Mesendoderm (in vitro differentiated cells): Measurements from ENCODE around the gene PIN1.

Source experiments
- DNase-seq: peaks from one replicate; pipeline ENCODE4 v3.0.0; 2013
- H2AK5ac ChIP-seq: 2 replicates; pipeline ENCODE4 v1.6.1; 2013; ENCODE audit warnings: low read length, inconsistent platforms
- H2BK120ac ChIP-seq: 2 replicates; pipeline ENCODE4 v1.6.1; 2013; ENCODE audit warnings: low read depth, mild to moderate bottlenecking, low read length, moderate library complexity, mixed read lengths
- H2BK15ac ChIP-seq: replicated peaks from 2 replicates; pipeline ENCODE4 v1.6.1; 2013; ENCODE audit warnings: low read depth, mild to moderate bottlenecking, moderate library complexity
- H2BK5ac ChIP-seq: 2 replicates; pipeline ENCODE4 v1.6.1; 2013; ENCODE audit warnings: low read length, inconsistent platforms
- H3K18ac ChIP-seq: 2 replicates; pipeline ENCODE4 v1.6.1; 2013; ENCODE audit warnings: mild to moderate bottlenecking, low read length, mixed read lengths
- H3K23ac ChIP-seq: one replicate; pipeline ENCODE4 v1.6.1; 2013; ENCODE audit warnings: low read length
- H3K27ac ChIP-seq: 2 replicates; pipeline ENCODE4 v1.5.1; 2013; ENCODE audit warnings: low read depth, mild to moderate bottlenecking, inconsistent platforms, low read length, moderate library complexity
- H3K27me3 ChIP-seq: 2 replicates; pipeline ENCODE4 v1.6.1; 2013; ENCODE audit warnings: low read length, control low read depth, mild to moderate bottlenecking, inconsistent platforms; ENCODE audit not compliant: insufficient read depth, poor library complexity
- H3K36me3 ChIP-seq: 2 replicates; pipeline ENCODE4 v1.6.1; 2013; ENCODE audit warnings: low read length, inconsistent platforms; ENCODE audit not compliant: control insufficient read depth, insufficient read depth
- H3K4ac ChIP-seq: one replicate; pipeline ENCODE4 v1.6.1; 2013; ENCODE audit warnings: low read depth, mild to moderate bottlenecking, low read length, moderate library complexity
- H3K4me1 ChIP-seq: 2 replicates; pipeline ENCODE4 v1.6.1; 2013; ENCODE audit warnings: low read depth, low read length, inconsistent platforms; ENCODE audit not compliant: control insufficient read depth
- H3K4me2 ChIP-seq: 2 replicates; pipeline ENCODE4 v1.6.1; 2013; ENCODE audit warnings: low read length
- H3K4me3 ChIP-seq: 2 replicates; pipeline ENCODE4 v1.5.1; 2013; ENCODE audit warnings: mild to moderate bottlenecking, low read length
- H3K56ac ChIP-seq: one replicate; pipeline ENCODE4 v1.6.1; 2013; ENCODE audit warnings: low read length
- H3K79me1 ChIP-seq: 2 replicates; pipeline ENCODE4 v1.6.1; 2013; ENCODE audit warnings: low read length, inconsistent platforms
- H3K79me2 ChIP-seq: 2 replicates; pipeline ENCODE4 v1.6.1; 2013; ENCODE audit warnings: mild to moderate bottlenecking, low read length; ENCODE audit not compliant: control insufficient read depth, insufficient read depth
- H3K9ac ChIP-seq: 2 replicates; pipeline ENCODE4 v1.6.1; 2013; ENCODE audit warnings: low read length, inconsistent platforms
- H4K5ac ChIP-seq: one replicate; pipeline ENCODE4 v1.6.1; 2013; ENCODE audit warnings: low read length
- H4K8ac ChIP-seq: one replicate; pipeline ENCODE4 v1.6.1; 2013; ENCODE audit warnings: low read depth, mild to moderate bottlenecking, control low read depth, low read length, moderate library complexity
- WGBS: extraction: QIAGEN DNeasy Blood & Tissue Kit; methylation state at CpG from one replicate; pipeline ENCODE4 v1.1.7; 2013; ENCODE audit warnings: low lambda C conversion rate, missing lambda C conversion rate; ENCODE audit not compliant: insufficient coverage; ENCODE audit errors: extremely low coverage; 5-methylcytosine and 5-hydroxymethylcytosine counted together

Gene PIN1

GRCh38 chr19:9877780-9878510, 42.8 kb downstream of the PIN1 start:
- Histone ChIP-seq H3K36me3 (no peaks in the 10 kb centered on the region), H3K4ac (no peak overlapping the region), H3K4me1 (no peaks in the 10 kb centered on the region), H3K27ac (no peak overlapping the region), H3K79me1 (no peaks in the 10 kb centered on the region), H2AK5ac (no peak overlapping the region), H3K79me2 (no peaks in the 10 kb centered on the region), H3K9ac (no peak overlapping the region), H2BK5ac (no peak overlapping the region), H3K27me3 (no peaks in the 10 kb centered on the region), H3K56ac (no peak overlapping the region), H3K4me3 (no peak overlapping the region), H4K8ac (no peak overlapping the region), H3K18ac (no peak overlapping the region), H2BK15ac (no peak overlapping the region), H3K23ac (no peak overlapping the region), H3K4me2 (no peak overlapping the region), H4K5ac (no peak overlapping the region), H2BK120ac (no peak overlapping the region)
- no peak for DNase-seq
- no CpG with 5 or more reads among the region's 10 CpGs for WGBS

- Histone ChIP-seq H3K4me1 (no peaks in the 10 kb centered on the region), H3K18ac (no peak overlapping the region), H3K56ac (no peak overlapping the region), H3K4ac (no peak overlapping the region), H3K36me3 (no peaks in the 10 kb centered on the region), H3K27ac (no peak overlapping the region), H2AK5ac (no peak overlapping the region), H3K79me1 (no peaks in the 10 kb centered on the region), H4K8ac (no peak overlapping the region), H2BK15ac (no peak overlapping the region), H3K4me3 (no peak overlapping the region), H4K5ac (no peak overlapping the region), H3K79me2 (no peaks in the 10 kb centered on the region), H2BK120ac (no peak overlapping the region), H2BK5ac (no peak overlapping the region), H3K27me3 (no peaks in the 10 kb centered on the region), H3K4me2 (no peak overlapping the region), H3K23ac (no peak overlapping the region), H3K9ac (no peak overlapping the region)
- WGBS = no CpG with 5 or more reads among the region's 11 CpGs
- peak; percentile 29 for DNase-seq
Measured at GRCh38 chr19:9878511-9879196, 43.5 kb downstream of the PIN1 start.

- H3K9ac ChIP-seq = no peak overlapping the region
- DNase-seq = no peak
- no peak overlapping the region for H2BK120ac ChIP-seq
- H3K4me1 ChIP-seq = no peaks in the 10 kb centered on the region
- H3K23ac ChIP-seq = no peak overlapping the region
- no peak overlapping the region for H2BK15ac ChIP-seq
- no peak overlapping the region for H3K4ac ChIP-seq
- H3K4me2 ChIP-seq = no peak overlapping the region
- no peak overlapping the region for H3K18ac ChIP-seq
- H3K36me3 ChIP-seq = no peaks in the 10 kb centered on the region
- H3K27ac ChIP-seq = no peak overlapping the region
- no peak overlapping the region for H3K4me3 ChIP-seq
- no CpG with 5 or more reads among the region's 9 CpGs for WGBS
- no peaks in the 10 kb centered on the region for H3K79me1 ChIP-seq
- no peak overlapping the region for H2BK5ac ChIP-seq
- H2AK5ac ChIP-seq = no peak overlapping the region
- no peak overlapping the region for H3K56ac ChIP-seq
- H4K5ac ChIP-seq = no peak overlapping the region
- no peaks in the 10 kb centered on the region for H3K79me2 ChIP-seq
- no peak overlapping the region for H4K8ac ChIP-seq
- no peaks in the 10 kb centered on the region for H3K27me3 ChIP-seq
Measured at GRCh38 chr19:9881720-9882119, 46.6 kb downstream of the PIN1 start.

GRCh38 chr19:9883231-9883758, 48.2 kb downstream of the PIN1 start:
- Histone ChIP-seq H2AK5ac (no peak overlapping the region), H4K8ac (no peak overlapping the region), H3K23ac (no peak overlapping the region), H3K18ac (no peak overlapping the region), H3K9ac (no peak overlapping the region), H2BK5ac (no peak overlapping the region), H3K56ac (no peak overlapping the region), H3K27me3 (no peaks in the 10 kb centered on the region), H3K36me3 (no peaks in the 10 kb centered on the region), H3K4ac (no peak overlapping the region), H3K27ac (no peak overlapping the region), H3K4me2 (no peak overlapping the region), H3K4me1 (no peaks in the 10 kb centered on the region), H2BK15ac (no peak overlapping the region), H4K5ac (no peak overlapping the region), H3K79me1 (no peaks in the 10 kb centered on the region), H2BK120ac (no peak overlapping the region), H3K79me2 (no peaks in the 10 kb centered on the region), H3K4me3 (no peak overlapping the region)
- WGBS = no CpG with 5 or more reads among the region's 10 CpGs
- no peak for DNase-seq

GRCh38 chr19:9883764-9884163, 48.6 kb downstream of the PIN1 start:
- no CpG with 5 or more reads among the region's 12 CpGs for WGBS
- Histone ChIP-seq H2AK5ac (no peak overlapping the region), H4K8ac (no peak overlapping the region), H3K4me3 (no peak overlapping the region), H3K36me3 (no peaks in the 10 kb centered on the region), H3K18ac (no peak overlapping the region), H3K27ac (no peak overlapping the region), H2BK5ac (no peak overlapping the region), H2BK120ac (no peak overlapping the region), H3K4ac (no peak overlapping the region), H3K9ac (no peak overlapping the region), H3K79me2 (no peaks in the 10 kb centered on the region), H3K4me2 (no peak overlapping the region), H3K27me3 (no peaks in the 10 kb centered on the region), H3K56ac (no peak overlapping the region), H2BK15ac (no peak overlapping the region), H3K4me1 (no peaks in the 10 kb centered on the region), H4K5ac (no peak overlapping the region), H3K23ac (no peak overlapping the region), H3K79me1 (no peaks in the 10 kb centered on the region)
- DNase-seq = no peak
